Stimulated activated CD8-positive, alpha-beta memory T cell treated with anti-CD3 and anti-CD28 coated beads, Interleukin-7, amount 100 ng/mL, for 4 hours (primary cell): Measurements from ENCODE around the gene CCDC24.

Experiments used
- DNase-seq, 2 donors: peaks; one replicate each; pipeline ENCODE4 v3.0.0-alpha.2; 2020; ENCODE audit warnings: low read depth in 2 of 2

The CCDC24 gene

DNA sequence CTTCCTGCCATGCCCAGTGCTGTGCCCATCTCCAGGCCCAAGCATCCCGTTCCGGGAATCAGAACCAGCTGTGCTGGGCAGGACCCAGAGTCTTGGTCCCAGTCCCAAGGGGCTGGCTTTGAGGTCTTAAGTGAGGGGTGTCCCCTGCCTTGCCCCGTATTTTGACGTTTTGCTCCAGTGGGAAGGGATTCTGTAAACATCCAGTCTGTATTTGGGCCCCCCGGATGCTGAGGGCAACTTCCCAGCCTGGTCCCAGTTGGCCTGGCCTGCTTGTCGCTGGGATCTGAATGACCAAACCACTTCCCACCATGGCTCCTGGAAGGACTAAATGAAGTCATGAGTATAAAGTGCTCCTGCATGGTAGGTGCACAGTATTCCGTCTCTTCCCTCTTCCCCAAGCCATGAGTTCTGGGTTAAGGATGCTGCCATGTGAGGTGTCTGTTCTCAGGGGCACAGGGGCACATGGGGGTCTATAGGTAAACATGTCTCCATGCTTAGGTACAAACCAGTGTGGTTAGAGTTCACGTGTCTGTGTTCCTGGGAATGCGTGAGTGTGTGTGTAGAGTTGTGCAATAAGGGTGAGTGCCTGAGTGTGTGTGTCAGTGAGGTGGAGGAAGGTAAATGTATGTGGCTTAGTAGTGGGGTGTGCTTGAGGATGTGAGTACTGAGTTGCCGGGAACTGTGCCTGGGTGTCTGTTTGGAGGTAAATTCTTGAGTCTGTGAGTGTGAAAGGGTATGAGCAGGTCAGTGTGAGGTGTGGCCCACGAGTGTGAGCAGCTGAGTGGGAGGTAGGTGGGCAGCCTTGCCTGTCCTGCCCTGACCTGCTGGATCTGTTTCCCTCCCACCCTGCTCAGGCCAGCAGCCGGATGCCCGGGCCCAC lies 10.9 kb upstream of the CCDC24 start:
- no peak for DNase-seq

DNA sequence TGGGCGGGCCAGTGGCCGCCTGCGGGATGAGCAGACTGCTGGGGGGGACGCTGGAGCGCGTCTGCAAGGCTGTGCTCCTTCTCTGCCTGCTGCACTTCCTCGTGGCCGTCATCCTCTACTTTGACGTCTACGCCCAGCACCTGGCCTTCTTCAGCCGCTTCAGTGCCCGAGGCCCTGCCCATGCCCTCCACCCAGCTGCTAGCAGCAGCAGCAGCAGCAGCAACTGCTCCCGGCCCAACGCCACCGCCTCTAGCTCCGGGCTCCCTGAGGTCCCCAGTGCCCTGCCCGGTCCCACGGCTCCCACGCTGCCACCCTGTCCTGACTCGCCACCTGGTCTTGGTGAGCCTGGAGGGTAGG lies 10.3 kb upstream of the CCDC24 start:
- no peak for DNase-seq

DNA sequence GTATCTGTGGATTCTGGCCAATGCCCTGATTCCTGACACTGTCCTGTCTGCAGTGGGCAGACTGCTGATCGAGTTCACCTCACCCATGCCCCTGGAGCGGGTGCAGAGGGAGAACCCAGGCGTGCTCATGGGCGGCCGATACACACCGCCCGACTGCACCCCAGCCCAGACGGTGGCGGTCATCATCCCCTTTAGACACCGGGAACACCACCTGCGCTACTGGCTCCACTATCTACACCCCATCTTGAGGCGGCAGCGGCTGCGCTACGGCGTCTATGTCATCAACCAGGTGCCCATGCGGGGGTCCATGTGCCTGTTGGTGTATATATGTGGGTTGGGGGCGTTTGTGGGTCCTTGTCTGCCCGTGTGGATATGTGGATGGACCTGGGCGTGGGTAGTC lies 9.8 kb upstream of the CCDC24 start:
- DNase-seq, result no peak

DNA sequence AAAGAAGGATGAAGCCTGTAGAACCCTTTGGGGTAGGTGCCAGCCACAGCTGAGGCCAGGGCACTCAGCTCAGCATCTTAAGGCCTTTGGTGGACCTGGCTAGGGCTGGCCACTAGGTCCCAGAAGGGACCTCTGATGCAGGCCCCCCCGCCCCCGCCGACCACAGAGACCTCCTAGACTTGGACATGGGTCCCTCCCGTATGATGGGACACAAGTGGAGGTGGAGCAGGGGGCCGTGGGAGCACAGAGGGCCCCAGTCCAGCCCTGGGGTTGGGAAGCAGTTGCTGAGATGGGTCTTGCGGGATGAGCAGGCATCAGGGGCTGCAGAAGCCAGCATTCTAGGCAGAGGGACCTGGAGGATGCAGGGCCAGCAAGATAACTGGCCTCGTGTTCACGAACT lies 9.2 kb upstream of the CCDC24 start:
- no peak for DNase-seq

DNA sequence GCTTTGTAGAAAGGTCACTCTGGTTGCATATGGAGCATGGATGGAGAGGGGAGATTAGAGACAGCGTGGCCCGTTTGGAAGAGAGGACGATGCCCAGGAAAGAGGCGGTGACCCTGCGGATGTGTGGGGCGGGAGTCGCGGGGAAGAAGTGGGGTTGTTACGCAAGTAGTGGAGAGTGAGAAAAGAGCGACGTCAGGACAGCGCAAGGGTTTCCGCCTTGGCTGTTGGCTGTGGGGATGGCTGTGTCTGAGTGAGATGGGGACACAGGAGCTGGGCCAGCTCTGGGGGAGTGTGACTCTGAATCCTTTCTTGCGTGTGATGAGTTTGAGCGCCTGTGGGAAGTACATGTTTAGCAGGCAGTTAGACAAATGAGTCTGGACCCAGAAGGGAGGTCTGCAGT lies 8.6 kb upstream of the CCDC24 start:
- no peak for DNase-seq

DNA sequence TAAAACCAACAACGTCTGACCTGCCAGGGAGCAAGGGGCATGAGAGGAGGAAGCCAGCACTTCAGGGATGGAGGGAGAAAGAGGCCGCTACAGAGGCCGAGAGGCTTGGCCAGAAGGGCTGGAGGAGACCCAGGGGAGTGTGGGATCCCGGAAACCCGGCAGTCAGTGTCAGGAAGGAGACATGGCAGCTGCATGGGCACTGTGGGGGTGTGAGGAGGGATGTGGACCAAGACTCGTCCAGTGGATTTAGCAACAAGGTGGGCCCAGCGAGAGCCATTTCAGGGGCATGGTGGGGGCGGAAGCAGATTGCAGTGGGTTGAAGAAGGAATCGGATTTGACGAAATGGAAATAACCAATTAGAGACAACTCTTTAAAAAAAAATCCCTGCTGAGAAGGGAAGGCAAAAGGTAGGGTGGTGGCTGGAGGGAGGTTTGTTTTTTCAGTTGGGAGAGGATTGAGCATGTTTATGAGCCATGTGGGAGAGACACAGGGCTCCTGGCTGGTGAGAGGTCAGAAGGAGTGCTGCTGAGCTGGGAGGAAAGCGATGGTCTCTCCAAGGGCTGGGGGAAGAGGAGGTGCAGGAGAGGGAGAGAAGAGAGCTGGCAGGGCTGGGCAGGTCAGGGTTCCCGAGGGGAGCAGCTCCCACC lies 8.0 kb upstream of the CCDC24 start:
- DNase-seq, result no peak

DNA sequence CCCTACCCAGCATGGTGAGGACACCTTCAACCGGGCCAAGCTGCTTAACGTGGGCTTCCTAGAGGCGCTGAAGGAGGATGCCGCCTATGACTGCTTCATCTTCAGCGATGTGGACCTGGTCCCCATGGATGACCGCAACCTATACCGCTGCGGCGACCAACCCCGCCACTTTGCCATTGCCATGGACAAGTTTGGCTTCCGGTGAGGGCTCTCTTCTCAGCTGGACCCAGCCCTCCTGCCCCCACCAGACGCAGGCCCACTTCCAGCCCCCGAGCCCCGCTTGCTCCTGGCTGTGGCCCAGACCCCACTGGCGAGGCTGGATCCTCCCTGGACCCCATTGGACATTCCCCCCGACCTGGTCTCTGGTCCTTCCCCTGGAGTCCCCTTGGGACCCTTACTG lies 6.5 kb upstream of the CCDC24 start:
- no peak for DNase-seq

DNA sequence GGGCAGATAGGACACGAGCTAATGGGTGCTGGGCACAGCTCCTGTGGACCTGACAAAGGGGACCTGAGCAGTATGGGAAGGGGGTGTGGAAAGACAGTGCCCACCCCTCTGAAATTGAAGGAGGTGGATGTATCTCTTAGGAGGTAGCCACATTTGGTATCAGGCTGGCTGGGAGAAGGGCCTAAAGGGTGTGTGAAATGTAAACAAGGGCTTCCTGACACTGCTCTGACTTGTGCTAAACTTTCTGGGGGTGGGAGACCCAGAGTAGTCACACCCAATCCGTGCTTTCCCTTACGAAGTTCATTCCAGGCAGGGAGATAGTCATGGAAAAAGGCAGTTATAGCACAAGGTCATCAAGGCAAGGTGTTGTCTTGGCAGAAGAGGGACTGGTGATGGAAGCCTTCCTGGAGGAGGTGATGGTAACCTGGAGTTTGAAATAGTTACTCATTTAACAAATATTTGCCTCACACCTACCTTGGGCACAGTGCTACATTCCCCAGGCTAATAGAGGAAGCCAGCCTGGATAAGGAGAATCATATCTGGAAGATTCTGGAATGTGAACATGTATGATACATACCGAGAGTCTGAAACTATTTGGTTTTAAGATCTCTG lies 5.3 kb upstream of the CCDC24 start:
- no peak for DNase-seq

DNA sequence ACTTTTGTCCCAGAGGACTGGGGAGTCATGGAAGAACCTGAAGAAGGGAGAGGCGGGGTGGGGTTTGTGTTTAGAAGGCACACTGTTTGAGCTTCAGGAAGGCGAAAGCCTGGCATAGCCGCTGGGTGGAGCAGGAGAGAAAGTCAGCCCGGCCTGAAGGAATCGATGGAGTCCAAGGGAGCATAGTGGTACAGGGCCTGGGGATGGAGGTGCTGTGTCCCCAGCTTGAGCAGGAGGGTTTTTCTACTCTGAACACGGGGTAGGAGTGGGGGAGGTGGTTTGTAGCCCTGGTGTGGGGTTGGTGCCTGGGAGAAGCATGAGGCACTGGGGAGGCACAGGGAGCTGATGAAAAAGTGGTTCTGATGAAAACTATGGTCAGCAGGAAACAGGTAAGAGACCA lies 4.7 kb upstream of the CCDC24 start:
- DNase-seq, result no peak

DNA sequence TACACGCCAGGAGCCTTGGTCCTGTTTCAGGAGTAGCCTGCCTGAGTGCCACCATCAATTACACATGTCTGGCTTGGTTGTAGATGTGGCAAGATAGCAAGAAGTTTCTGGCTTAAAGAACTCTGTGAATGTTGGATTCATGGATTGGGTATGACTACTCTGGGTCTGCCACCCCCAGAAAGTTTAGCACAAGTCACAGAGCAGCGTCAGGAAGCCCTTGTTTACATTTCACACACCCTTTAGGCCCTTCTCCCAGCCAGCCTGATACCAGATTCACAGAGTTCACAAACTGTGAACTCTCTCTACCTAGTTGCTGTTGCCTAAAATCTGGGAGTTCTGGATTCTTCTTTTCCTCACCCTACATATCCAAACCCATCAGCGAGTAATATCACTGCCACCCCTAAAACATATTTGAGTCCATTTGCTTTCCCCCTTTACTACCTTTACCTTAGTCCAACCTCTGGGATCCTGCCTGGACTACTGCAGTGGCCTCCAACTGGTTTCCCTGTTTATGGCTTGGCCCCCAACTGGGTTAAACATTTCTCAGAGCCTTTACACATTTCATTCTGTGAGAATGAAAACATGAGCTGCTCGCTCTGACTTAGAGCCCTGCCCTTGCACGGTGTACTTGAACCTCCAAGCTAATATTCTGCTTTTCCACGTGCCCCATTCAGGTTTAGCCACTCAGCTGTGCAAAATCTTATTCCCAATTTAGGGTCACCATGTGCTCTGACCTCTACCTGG lies 4.1 kb upstream of the CCDC24 start:
- DNase-seq, result no peak

DNA sequence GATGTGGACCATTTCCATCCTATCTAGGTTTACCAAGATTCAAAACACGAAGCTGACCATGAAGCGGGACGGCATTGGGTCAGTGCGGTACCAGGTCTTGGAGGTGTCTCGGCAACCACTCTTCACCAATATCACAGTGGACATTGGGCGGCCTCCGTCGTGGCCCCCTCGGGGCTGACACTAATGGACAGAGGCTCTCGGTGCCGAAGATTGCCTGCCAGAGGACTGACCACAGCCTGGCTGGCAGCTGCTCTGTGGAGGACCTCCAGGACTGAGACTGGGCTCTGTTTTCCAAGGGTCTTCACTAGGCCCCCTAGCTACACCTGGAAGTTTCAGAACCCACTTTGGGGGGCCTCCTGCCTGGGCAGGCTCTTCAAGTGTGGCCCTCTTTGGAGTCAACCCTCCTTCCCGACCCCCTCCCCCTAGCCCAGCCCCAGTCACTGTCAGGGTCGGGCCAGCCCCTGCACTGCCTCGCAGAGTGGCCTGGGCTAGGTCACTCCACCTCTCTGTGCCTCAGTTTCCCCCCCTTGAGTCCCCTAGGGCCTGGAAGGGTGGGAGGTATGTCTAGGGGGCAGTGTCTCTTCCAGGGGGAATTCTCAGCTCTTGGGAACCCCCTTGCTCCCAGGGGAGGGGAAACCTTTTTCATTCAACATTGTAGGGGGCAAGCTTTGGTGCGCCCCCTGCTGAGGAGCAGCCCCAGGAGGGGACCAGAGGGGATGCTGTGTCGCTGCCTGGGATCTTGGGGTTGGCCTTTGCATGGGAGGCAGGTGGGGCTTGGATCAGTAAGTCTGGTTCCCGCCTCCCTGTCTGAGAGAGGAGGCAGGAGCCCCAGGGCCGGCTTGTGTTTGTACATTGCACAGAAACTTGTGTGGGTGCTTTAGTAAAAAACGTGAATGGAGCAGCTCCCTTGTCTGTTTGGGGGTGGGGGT lies 864 bp upstream of the CCDC24 start:
- DNase-seq, result no peak

DNA sequence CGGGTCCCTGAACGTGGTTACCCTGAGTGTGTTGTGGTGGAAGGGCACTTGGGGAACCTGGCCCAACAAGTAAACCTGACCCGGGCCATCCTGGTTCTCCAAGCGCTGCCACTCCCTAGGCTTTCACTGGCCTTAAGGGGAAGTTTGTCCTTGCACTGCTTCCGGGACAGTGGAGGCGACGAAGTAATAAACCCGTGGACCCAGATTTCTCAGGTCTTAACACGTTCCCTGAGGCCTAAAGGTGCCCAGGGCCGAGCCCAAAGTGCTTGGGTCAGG lies 261 bp upstream of the CCDC24 start:
- DNase-seq, result no peak

DNA sequence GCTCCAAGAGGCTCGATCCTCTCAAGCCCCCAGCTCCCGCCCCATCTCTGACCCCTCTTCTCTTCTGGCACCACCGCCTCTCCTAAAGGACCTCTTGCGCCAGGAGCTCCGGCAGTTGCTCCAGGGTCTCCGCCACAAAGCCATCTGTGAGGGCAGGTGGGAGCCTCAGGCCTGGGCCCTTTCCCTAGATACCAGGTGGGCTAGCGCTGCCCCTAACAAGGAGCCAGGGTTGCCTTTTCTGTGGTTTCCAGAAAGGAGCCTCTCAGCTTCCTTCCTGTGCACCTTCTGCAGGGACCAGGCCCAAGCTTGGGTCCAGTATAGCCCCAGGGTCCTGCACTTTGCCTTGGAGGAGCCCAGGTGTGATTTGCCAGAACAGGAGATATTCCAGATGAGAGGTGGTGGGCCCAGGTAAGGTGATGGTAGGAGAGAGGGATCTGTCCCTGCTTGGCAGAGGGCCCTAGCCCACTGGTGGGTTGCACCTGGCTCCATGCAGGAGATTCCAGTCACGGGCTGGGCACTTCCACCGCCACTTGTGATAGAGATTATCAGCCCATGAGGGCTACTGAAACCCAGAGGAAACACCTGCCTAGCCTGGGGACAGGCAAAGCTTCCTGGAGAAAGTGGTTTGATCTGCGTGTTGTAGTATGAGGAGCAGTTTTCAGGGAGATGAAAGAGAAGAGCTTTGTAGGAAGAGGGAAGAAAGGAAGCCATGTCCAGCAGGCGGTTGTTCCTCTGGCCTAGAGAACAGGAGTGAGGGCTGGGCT lies 1.0 kb downstream of the CCDC24 start:
- no peak for DNase-seq

DNA sequence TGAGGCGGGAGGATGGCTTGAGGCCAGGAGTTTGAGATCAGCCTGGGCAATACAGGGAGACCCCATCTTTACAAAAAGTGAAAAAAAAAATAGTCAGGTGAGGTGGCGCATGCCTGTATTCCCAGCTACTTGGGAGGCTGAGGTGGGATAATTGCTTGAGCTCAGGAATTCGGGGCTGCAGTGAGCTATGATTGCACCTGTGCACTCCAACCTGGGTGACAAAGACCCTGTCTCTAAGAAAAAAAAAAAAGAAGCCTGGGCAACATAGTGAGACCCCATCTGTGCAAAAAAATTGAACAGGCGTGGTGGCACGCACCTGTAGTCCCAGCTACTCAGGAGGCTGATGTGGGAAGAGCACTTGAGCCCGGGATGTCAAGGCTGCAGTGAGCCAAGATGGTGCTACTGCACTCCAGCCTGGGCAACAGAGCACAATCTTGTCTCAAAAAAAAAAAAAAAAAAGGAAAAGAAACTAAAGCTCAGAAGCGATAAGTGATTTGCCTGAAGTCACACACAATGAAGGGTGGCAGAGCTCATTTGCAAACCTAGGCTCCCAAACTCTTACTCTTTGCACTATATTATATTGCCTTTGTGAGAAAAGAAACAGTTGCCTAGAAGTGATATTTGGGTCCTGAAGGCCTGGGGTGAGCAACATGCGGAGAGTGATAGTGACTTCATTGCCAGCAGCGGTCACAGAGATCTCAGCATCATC lies 2.0 kb downstream of the CCDC24 start:
- no peak for DNase-seq

DNA sequence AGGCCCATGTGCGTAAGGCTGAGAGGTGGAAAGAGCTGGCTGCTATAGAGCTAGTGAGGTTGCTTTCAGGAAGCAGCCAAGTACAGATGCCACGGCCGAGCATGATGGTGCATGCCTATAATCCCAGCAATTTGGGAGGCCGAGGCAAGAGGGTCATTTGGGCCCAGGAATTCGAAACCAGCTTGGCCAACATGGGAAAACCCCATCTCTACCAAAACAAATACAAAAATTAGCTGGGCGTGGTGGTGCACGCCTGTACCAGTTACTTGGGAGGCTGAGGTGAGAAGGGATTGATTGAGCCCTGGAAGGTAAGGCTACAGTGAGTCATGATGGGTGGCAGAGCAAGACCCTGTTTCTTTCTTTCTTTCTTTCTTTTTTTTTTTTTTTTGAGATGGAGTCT lies 2.7 kb downstream of the CCDC24 start:
- DNase-seq, result no peak

DNA sequence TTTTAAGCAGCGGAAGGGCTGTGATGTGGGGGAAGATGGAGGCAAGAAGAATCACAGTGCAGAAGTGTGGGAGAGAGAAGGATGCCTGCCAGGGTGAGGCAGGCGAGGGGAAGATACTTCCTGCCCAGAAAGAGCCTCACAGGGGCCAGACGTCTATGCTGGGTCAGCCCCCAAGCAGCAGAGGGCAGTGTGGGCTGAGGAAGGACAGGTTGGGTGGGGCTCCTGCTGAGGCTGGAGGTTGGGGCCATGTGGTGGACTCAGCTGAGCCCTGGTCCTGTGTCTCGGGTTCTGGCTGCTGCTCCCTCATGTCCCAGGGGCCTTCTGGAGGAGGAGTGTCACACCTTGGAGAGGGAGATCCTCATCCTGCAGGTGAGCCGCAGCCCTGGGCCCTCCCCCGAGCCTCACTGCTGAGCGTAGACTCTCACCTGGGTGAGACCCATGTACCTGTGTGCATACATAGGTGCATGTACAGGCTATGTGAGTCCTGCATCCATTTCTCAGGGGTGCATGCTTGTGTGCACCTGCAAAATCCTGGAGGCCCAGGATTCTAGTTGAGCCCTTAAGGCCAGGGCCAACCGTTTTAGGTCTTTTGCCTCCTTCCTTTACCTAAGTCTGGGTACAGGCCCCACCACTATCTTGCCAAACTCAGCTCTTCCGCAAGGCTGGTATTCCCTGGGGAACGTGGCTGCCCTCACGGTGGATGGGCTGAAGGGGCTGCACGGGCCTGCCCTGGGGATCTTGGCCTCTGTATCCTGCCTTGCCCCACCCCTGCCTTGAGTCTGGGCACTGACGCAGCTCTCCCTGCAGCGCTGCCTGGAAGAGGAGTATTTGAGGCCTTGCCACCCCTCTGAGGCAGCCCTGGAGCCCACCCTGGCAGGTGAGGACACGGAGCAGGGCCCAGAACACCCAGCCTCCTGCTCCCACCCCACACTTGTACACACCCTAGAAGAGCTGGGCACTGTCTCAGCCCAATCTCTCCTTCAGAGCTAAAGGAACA lies 3.7 kb downstream of the CCDC24 start:
- no peak for DNase-seq

DNA sequence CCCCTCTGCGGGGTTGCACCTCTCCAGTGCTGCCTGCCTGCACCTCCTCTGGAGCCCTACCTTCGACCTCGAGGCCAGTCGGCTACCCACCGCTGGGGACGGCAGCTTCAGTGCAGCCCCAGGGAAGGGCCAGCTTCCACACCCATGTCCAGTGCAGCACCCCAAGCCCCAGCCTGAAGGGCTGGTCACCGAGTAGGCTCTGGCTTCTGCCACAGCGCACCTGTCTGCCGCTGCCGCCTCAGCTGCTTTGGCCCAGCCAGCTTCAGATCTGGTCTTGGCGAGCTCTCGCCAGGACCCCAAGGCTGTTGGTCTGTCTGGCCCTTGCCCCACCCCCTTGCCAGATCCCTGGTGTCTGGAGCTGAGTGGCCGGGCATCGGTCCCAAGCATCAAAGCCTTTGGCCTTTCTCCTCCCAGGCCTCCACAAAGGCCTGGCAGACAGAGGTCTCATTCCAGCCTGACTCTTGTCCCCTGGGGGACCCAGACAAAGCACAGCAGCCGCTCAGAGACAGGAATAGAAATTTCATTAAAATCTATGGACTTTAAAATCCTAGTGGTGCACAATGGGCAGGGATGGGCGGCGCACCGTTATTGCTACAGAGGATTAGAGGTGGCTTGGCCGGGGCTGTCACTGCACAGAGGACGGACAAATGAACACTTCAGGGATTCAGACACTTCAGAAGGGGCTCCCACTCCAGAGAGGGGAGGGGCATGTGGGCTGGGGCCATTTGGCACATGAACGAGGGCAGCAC lies 4.8 kb downstream of the CCDC24 start:
- no peak for DNase-seq

DNA sequence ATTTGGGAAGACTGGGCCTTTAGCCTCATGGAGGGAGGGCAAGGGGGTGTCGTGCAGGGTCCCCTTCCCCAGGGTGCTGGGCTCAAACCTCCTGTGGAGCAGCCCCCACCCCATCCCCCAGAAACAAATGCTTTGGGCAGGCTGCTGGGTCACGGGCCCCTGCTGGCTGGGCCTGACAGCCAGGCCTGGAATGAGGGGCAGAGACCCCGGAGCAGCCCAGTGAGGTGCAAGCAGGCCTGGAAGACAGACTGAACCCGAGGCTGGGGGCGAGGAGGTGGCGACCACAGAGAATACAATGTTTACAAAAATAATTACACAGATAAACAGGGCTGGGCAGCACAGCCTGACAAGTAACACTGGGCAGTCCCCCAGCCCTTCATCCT lies 5.3 kb downstream of the CCDC24 start:
- DNase-seq, result no peak
